ENCODE results near the gene RPLP1. TPM values are rescaled to one million over a fixed set of nuclear protein-coding genes. Genes with fewer than 3 reads are reported as not detected.

RPLP1 gene
- 3,311 to 3,917 TPM (median 3,774 TPM) in 5 replicates for total RNA-seq (2022; extraction: Qiagen RNA extraction; ENCODE audit: low read depth)

GRCh38 chr15:69452692-69453521, at the start of gene RPLP1:
Gene RPLP1, plus strand, starts transcription at chr15:69452818. Its CDS starts 131 bp downstream, at chr15:69452949.

DNA sequence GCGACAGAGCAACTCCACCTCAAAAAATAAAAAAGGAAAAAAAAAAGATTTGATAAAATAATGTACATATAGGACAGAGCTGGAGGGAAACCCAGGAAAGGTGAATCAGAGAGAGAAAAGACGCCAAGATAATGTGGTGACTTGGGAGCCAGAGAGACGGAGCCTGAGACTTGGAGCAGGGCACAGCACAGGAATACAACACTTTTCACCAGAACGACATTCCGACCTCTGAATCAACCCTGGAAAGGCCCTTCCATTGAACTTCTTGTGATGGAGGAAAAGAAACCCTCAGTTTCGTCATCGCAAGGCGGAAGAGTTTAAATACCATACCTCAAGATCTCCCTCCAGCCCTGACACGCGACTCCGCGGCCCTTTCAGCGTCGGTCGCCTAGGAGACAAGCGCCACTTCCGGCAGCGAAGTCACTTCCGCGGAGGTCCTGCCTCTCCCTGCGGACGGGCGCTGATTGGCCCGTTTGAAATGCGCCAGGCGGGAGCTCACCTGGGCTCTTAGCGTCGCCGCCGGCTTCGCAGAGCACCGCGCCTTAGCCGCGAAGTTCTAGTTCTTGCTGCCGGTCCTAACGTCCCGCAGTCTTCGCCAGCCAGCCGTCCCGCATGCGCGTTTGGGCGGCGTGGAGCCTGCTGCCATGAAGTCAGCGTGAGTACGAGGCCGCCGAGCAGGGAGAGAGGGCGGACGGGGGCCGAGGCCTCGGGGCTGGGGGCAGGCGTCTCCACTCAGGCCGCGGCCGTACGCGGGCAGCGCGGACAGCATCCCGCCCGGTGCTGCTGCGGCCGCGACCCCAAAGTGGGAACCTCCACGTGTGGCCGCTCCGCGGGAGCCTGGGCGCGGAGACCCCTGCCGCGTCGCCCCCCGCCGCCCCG, 38.6 kb upstream of the RPLP1 start, which contains the start of gene KIF23:
TSS of gene KIF23 (plus strand) at position 528 of the 879 bp plus-strand sequence. CDS start at position 645, 117 bp downstream.

Other genes with a start within 250 kb of the RPLP1 start
- gene PAQR5, start 153.9 kb upstream of the RPLP1 start, total RNA-seq (2022; extraction: Qiagen RNA extraction; ENCODE audit: low read depth) = 79.0 to 125 TPM (median 119 TPM) in 5 replicates
- gene KIF23, start 38.5 kb upstream of the RPLP1 start, total RNA-seq (2022; extraction: Qiagen RNA extraction; ENCODE audit: low read depth) = 75.8 to 97.8 TPM (median 91.2 TPM) in 5 replicates